Stimulated activated CD8-positive, alpha-beta memory T cell treated with anti-CD3 and anti-CD28 coated beads, Interleukin-4, amount 100 ng/mL, for 24 hours (primary cell): Measurements from ENCODE around the gene GPM6B.

Source experiments
- DNase-seq: peaks from one replicate; pipeline ENCODE4 v3.0.0-alpha.2; 2020; ENCODE audit warnings: low read depth

Gene GPM6B

DNA sequence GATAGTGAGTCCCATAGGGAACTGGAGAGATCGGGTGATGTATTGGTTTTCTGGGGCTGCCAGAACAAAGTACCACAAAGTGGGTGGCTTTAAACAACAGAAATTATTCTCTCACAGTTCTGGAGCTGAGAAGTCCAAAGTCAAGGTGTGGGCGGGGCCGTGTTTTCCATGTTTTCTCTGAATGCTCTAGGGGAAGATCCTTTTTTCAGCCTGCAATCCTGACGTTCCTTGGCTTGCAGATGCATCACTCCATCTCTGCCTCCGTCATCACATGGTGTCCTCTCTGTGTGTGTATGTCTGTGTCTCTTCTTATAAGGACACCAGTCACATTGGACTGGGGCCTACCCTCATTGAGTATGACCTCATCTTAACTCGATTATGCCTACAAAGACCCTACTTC lies 7.9 kb upstream of the GPM6B start:
- no peak for DNase-seq

DNA sequence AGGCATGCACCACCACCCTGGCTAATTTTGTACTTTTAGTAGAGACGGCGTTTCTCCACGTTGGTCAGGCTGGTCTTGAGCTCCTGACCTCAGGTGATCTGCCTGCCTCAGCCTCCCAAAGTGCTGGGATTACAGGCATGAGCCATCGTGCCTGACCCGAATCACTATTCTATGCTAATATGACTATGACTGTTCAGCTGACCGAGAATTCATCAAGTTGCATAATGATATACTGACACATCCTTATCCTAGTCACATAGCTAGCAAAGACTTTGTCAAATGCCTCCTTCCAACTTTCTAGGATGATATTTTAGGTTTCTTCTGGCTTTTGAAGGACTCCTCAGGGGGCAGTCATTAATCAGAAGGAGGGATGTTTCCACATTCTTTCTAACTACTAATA lies 4.8 kb upstream of the GPM6B start:
- no peak for DNase-seq

DNA sequence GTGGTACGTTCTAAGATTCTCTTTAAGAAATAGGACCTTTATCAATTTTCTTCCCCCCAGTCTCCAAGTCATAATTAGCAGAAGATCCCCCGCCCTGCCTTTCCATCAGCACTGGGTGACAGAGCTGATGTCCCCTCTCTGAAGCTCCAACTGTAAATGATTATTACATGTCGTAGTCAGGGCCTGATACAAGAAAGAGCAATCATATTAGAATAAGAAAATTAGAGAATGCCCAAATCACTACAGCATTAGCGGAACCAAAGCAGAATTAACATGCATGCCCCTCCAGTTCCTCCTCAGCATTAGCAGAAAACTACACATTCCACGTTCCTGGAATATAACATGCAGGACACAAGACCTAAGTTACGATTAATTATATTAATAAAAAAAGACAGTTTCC lies 717 bp downstream of the GPM6B start:
- no peak for DNase-seq

DNA sequence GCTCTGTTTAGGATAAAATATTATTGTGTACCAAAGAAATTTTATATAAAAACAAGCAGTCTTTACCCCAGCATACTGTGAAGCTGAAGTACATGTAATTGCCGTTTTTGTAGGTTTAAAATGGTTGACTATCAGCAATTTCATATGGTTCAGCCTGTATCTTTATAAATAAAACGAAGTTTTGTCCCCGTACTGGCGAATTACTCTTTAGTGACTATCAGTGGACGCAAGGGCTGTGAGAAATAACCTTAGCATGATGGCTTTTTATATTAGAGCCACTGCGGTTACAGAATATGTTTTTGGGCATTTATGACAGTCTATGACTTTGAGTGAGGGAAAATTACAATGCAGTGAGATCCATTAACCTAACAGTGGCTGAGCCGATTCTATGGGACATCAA lies 1.2 kb downstream of the GPM6B start:
- DNase-seq = no peak

DNA sequence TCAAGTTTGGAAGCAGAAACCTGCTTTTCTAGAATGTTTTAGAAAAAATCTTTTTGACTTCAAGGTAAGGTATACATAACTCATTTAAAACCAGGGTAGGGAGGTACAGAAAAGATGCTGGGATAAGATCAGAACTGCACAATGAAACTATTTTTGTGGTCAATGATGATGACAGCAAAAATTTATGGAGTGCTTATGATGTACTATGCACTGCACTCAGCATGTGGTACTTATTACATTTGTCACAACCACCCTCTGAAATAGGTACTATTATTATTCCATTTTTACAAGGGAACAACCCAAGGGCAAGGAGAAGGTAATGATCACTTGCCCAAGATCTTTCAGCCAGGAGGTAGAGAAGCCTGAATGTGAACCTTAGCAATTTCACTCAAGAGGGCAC lies 8.0 kb downstream of the GPM6B start:
- no peak for DNase-seq

DNA sequence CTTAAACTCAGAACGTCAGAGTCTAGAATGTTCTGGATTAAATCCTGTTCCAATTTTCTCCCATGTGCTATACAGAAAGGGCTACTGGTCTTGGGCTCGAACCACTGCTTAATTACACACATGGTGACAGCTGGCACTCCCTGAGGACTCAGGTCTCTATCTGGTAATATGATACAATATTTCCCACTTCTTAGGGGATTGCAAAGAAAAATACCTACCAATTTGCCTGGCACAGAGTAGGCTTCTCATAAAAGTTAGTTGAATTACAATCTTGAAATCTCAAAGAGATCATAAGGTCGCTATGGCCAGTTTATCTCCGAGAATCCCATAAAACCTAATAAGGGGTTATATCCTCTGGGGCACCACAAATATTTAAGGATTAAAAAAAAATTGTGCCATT lies 8.6 kb downstream of the GPM6B start:
- no peak for DNase-seq

DNA sequence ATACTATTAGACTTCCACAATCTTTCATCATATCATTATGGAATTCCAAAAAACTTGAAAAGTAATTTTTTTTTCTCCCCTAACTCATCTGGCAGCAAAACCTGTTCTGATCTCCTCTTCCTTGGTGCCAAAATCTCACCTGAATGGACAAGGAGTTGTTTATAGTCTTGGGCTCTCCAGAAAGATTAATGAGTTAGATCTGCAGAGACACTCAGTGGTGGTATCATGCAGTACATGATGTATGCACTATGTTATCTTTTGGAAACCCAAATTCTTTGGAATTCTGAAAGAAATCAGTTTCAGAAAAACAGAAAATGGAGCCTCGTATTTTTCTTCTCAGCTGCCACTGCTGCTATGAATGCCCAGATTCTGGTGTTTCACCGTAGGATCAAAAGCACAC lies 11.7 kb downstream of the GPM6B start:
- DNase-seq = no peak

DNA sequence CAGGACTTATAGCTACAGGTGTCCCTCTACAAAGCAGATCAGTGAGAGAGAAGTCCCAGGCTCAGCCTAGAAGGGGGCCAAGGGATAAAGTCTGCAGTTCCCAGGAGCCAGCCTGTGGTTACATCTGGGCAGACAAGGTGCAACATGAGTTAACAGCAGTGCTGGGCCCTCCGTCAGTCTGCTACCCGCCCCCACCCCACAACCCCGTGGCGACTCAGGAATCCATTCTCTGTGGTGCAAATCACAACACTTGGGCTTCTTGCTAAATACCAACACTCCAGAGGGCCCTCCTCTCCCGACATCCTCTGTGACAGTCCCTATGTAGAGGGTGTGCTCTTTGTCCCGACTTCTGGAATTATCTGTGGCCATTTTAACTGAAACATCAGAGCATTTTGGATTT lies 13.8 kb downstream of the GPM6B start:
- no peak for DNase-seq

DNA sequence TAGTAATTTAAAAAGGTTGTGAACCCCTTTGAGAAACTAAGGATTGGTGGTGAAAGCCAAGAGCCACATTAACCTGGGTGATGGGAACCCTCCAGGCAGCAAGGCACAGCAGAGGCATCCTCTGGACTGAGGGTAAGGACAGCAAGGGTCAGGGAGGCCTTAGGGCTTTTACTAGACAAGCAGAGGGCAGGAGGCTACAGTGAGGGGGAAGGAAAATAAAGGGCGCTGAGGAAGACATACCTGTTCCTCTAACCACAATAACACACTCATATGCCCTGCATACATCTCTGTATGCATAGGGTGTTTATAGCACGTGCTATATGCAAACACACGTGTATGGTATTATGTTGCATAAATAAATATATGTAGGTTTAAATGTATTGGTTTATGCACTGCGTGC lies 18.7 kb downstream of the GPM6B start:
- no peak for DNase-seq

DNA sequence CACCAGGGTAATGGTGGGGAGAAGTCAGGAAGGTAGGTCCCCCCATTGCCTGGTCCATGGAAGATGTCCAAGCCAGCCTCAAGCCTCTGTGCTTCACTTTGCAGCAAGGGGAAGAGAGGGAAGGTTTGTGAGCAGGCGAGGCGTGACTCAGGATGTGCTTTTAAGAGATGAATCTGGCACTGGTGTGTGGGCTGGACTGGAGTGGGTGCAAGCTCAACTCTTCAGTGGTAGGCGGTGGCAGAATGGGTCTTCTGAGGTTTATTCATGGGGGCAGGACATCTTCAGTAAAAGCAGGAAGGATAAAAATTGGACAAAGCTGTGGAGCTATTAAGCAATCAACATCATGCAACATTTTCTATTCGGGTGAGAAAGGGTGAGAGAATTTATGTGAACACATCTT lies 19.4 kb downstream of the GPM6B start:
- DNase-seq = no peak

DNA sequence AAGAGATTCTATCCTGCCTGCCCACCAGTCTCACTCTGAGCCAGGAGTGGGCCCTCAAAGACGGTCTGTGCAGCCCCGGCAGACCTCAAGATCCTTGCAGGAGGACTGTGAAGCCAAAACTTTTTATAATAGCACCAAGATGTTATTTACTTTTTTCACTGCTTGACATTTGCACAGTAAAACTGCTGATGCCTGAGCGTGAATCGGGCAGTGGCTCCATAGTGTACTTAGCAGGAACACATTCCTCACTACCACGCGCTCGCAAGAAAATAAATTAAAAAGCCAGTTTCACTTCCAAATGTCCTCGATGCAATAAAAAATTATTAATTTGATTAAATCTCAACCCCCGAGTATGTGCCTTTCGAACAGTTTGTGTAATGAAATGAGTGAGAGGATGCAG lies 22.5 kb downstream of the GPM6B start:
- no peak for DNase-seq

DNA sequence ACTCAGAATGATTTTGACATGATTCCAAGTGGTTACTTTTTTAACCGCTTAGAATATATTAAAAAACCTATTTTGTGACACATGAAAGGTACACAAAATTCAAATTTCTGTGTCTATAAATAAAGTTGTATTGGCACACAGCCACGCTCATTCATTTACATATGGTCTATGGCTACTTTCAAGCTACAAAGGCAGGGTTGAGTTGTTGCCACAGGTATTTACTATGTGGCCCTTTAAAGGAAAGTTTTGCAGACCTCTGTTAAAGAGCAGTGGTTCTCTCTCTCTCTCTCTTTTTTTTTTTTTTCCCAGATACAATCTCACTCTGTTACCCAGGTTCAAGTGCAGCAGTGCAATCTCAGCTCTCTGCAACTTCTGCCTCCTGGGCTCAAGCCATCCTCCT lies 23.0 kb downstream of the GPM6B start:
- DNase-seq = no peak

DNA sequence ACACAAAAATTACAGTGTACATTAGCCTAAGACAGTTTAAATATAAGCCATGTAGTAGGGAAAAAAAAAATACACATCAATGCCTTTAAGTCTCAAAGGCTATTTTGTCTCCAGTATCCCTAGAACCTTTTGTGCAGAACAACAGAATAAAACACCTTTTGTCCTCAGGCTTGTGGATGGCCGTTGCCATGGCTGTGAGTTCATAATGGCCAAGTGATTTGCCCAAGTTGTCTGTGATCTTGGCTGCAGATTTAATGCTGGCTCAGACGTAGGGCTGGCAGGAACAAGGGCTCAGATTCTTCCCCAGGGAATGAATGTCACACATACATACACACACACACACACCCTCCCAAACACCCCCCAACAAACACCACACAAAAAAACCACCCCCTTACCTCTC lies 25.3 kb downstream of the GPM6B start:
- no peak for DNase-seq

DNA sequence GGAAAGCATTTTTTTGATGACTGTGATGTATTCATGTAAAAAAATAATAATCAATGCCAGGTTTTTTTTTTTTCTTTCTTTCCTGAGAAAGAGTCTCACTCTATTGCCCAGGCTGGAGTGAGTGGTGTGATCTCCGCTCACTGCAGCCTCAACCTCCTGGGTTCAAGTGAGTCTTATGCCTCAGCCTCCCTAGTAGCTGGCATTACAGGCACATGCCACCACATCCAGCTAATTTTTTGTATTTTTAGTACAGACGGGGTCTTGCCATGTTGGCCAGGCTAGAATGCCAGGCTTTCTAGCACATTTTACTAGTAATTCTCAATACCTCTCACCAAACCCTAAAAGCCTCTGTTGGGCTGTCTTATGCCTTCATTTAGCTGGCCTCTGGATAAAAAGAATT lies 25.7 kb downstream of the GPM6B start:
- no peak for DNase-seq

DNA sequence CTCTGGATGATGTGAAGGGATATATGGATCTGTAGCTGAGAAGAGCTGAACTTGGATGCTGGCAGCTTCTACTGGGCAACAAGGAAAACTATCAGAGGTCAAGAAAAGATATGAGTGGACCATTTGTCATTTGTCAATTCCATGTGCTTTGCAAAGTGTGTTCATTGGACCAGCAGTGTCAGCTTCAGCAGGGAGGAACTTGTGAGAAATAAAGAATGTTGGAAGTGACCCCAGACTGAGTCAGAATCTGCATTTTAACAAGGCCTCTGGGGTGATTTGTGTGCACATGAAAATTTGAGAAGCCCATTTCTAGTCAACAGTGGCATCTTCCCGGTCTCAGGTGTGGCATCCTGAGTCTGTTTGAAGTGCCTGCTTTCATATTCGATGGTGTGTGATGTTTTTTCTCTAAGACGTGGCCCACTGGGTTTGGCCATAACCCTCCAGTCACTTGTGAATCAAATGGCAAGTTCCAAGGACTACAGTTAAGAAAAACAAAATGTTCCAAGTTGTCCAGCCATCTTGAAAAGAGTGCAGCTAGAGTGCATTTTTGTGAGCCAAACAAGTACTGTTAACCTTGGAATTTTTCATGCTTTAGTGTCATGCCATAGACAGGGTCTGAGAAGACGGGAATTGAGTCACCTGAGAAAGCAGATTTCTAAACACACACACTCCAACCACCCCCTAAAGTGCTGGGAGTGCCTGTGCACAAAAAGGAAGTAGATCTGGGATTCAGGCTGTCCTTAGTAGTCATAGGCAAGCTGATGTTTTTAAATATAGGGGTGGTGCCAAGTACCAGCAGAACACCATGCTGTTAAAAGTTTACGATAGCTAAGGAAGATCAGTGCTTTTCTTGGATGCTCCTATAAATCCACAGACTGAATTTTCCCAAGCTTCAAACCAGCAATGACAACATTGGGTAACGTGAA lies 26.4 kb downstream of the GPM6B start:
- no peak for DNase-seq

DNA sequence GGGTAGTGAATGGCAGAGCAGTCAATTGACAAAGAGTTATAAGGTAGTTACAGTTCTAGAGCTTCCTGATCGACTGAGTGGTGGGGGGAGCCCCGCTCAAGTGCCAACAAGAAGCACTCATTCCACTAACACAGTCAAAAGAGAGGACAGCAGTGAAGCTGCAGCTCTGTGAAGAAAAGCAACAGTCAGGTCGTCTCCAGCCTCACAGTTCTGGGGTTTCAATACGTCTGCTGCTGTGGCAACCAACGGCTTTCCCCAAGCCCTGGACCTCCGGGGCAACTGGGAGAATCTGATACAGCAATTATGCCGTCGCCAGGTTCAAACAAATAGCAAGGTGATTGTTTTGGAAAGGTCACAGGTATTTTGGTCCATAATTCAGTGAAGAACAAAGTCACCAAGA lies 30.8 kb downstream of the GPM6B start:
- DNase-seq = no peak

DNA sequence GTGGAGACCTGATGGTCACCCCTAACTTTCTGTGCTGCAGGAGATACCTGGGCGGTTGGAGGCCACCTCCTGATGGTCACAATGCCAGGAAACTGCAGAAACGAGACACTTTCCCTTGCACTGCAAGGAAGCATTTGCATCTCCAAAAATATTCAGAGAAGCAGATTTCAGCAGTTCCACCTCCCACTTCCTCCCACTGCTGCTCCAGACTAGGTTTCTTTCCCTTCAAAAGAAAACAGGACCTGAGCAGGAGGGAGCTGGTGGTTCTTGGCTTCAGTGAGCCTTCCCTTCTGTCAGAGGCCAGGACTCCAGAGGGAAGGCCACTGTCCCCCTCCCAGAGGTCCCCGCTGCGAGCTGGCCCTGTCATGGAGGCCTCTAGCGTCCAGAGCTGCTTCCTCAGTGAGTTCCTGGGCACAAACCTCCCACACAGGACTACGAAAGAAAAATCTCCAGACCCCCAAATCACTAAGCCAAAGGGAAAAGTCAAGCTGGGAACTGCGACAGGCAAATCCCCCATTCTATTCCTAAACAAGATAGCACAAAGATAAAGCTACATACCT lies 35.9 kb downstream of the GPM6B start:
- DNase-seq = no peak

DNA sequence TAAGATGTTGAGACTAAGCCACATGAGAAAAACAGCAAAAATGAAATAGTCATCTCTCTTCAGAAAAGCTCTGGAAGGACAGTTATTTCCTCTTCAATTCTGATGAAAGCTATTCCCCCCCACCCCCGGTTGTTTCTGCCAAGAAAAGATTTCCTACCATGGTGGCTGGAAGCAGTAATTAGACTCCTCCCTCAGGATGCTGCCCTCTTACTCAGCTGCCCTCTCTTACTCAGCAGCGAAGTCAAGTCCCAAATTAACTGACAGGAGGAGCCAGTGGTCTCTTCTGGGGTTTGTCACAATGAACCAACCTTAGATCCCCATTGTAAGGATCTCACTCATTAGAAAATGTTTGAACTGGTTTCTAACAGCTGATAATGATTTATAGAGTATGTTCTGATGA lies 38.0 kb downstream of the GPM6B start:
- DNase-seq = no peak

DNA sequence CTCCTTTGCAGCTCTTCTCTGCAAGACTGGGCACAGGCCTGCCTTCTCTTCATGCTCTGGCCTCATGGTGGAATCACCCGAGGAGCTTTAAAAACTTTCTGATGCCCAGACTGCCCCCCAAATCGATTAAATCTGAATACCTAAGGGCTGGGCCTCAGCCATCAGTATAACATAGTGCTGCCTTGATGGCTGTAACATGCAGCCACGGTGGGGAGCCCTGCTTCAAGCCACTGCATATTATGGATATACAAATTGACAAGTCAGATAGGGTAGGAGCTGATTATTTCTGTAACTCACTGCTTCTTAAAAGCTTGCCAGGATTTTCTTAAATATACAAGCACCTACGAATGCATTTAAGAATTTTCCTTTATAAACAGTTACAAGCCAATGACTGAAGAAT lies 40.5 kb downstream of the GPM6B start:
- DNase-seq = no peak

DNA sequence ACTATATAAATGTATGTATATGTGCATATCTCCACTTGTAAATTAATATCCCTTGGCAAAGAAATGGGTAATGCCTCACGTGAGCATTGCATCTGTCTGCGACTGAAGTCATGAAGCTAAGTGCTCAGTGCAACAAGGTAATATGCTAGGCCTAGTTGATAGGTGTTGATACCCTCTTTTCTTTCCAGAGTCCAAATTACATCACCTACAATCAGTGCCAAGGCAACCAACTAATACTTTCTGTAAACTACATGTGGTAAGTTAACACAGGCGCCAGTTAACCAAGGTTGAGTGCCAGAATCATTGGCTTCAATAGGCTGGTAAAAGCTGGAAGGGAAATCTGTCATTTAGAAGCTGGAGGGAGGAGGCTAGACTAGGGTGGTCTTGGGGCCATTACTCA lies 41.1 kb downstream of the GPM6B start:
- no peak for DNase-seq

DNA sequence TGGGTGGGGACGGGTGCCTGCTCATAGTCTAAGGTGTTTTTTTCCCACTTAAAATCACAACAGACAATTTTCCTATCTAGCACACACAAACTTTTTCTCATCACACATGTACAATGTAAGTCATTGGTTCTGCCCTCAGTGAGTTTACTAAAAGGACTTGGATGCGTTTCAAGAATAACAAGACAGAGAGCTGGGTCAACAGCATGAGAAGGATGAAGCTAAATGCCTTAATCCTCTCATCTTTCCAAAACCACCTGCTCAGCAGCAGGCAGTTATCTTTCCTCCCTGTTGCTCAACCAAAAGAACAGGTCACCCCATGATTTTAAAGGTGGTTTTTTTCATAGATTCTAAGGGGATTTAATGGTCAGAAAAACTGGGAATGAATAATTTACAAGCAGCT lies 42.2 kb downstream of the GPM6B start:
- no peak for DNase-seq

DNA sequence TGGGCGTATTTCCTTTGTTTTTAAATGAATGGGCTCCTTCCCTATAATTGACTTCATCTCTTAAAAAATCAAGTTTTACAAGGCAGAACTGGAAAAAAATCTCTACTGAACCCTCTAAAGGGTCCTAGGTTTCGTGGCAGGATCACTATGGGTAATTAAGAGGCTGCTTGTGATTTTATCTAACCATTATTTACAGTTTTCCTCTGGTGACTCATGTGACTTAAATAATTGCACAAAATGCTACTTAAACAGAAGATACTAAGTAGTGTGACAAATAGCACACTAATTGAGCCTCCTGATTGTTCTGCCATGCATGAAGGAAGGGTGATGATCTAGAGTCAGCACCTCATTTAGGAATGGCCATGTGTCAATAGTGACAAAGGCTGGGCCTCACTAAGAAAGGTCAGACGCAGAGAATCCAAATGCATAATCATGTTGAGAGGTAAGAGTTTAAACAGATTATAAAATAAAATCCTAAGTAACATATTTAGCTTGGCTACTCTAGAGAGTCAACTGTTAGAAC lies 46.8 kb downstream of the GPM6B start:
- no peak for DNase-seq

DNA sequence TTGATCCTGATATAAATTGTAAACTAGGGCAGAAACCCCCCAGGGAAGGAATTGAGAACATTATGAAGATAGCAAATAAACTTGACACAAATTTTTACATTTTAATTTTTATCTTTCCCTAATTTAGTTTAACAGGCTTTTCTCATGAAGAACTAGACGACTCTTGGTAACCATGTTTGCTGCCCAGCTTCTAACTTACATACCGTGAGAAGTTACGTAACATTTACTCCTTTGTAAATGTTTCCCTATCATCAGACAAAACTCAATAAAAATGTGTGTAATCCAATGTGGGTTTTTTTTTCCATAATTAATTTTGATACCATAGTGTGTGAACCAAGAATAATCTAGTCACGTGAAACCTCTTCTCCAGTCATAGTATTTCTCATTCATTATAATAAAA lies 48.0 kb downstream of the GPM6B start:
- no peak for DNase-seq

DNA sequence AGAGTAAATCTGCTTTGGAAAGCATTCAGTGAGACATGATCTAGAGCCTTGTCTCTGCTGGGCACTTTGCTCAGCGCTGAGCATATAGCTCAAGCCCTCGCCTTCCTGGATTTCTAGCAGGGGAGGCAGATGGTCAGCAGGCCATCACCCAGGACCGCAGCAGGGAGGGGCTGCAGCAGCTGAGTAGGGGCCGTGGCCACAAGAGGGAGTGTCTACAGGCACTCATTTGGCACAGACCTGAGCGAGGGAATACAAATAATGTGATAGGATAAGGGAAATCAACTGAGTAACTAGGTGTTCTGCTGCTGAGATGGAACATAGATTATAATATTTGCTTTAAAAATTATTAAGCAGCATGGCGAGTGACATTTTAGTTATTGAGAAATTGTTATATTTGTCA lies 52.1 kb downstream of the GPM6B start:
- DNase-seq = no peak
